HCT116 (cell line): Measurements from ENCODE around the gene APOL5.

Source experiments
- ATF3 ChIP-seq: IDR thresholded peaks from 2 replicates; pipeline ENCODE4 v1.6.1; 2012
- CEBPB ChIP-seq: IDR thresholded peaks from 2 replicates; pipeline ENCODE4 v1.6.1; 2012; ENCODE audit warnings: low read depth
- CTCF ChIP-seq, 3 experiments: fragments of 200-600 bp in 1 of 3; sonication (generic) in 1 of 3; IDR thresholded peaks in 2 of 3; conservative IDR thresholded peaks in 1 of 3; 2 replicates each; pipeline ENCODE4 v1.5.1; 2012 to 2017; ENCODE audit warnings: low read depth in 2 of 3, low read length in 2 of 3, antibody characterized with exemption in 1 of 3, borderline replicate concordance in 1 of 3, control low read depth in 1 of 3, mild to moderate bottlenecking in 1 of 3, mixed read lengths in 1 of 3, mixed run types in 1 of 3, moderate library complexity in 1 of 3; ENCODE audit not compliant: insufficient read depth in 1 of 3
- EZH2 ChIP-seq: fragments of 200-600 bp; sonication (generic); IDR thresholded peaks from 2 replicates; pipeline ENCODE4 v1.6.1; 2017; ENCODE audit warnings: antibody characterized with exemption, mixed run types
- EZH2phosphoT487 ChIP-seq: fragments of 200-600 bp; IDR thresholded peaks from 2 replicates; pipeline ENCODE4 v1.6.1; 2018; ENCODE audit warnings: antibody characterized with exemption, borderline replicate concordance
- POLR2A ChIP-seq: IDR thresholded peaks from 2 replicates; pipeline ENCODE4 v1.7.0; 2011; ENCODE audit warnings: borderline replicate concordance; ENCODE audit not compliant: insufficient read depth, insufficient read length; ENCODE audit errors: extremely low read depth
- POLR2AphosphoS5 ChIP-seq: IDR thresholded peaks from 2 replicates; pipeline ENCODE4 v1.6.1; 2011; ENCODE audit warnings: mild to moderate bottlenecking, low read depth, low read length, moderate library complexity
- RAD21 ChIP-seq: IDR thresholded peaks from 2 replicates; pipeline ENCODE4 v1.6.1; 2012; ENCODE audit warnings: low read depth, mild to moderate bottlenecking
- REST ChIP-seq: IDR thresholded peaks from 2 replicates; pipeline ENCODE4 v1.6.1; 2012; ENCODE audit warnings: low read depth
- TCF7L2 ChIP-seq: IDR thresholded peaks from 2 replicates; pipeline ENCODE4 v1.7.0; 2011; ENCODE audit warnings: borderline replicate concordance, inconsistent platforms; ENCODE audit not compliant: insufficient read depth, insufficient read length; ENCODE audit errors: extremely low read depth
- YY1 ChIP-seq: IDR thresholded peaks from 2 replicates; pipeline ENCODE4 v1.6.1; 2011; ENCODE audit warnings: low read length, low read depth, moderate library complexity, mild to moderate bottlenecking; ENCODE audit not compliant: insufficient replicate concordance; ENCODE audit errors: extremely low read depth
- ZBTB33 ChIP-seq: IDR thresholded peaks from 2 replicates; pipeline ENCODE4 v1.6.1; 2011; ENCODE audit warnings: mild to moderate bottlenecking, low read length, moderate library complexity; ENCODE audit not compliant: insufficient replicate concordance; ENCODE audit errors: extremely low read depth
- ZNF274 ChIP-seq: fragments of 200-500 bp; sonication (Bioruptor generic); IDR thresholded peaks from 2 replicates; pipeline ENCODE4 v1.6.1; 2014; ENCODE audit warnings: mild to moderate bottlenecking, low read depth, low read length, inconsistent platforms

GRCh38 chr22:35739076-35739930, 21.6 kb downstream of the APOL5 start:
- TF ChIP-seq POLR2A, result no peak
- TF ChIP-seq CEBPB, result no peak
- no peak for TF ChIP-seq ZNF274
- TF ChIP-seq RAD21, result no peak
- peak in 2 of 3 experiments; percentile 38 to 40; a peak in 3 of 6 replicates for TF ChIP-seq CTCF (IDR thresholded peaks at IDR 0.05 in 2 of 3, conservative IDR thresholded peaks at IDR 0.05 in 1 of 3; ENCODE audit: borderline replicate concordance in 1 of 3, insufficient read depth in 1 of 3, low read depth in 2 of 3, low read length in 2 of 3)
- TF ChIP-seq EZH2, result no peak
- TF ChIP-seq ZBTB33, result no peak
- no peak for TF ChIP-seq EZH2phosphoT487
- no peak for TF ChIP-seq POLR2AphosphoS5
- no peak for TF ChIP-seq TCF7L2
- no peak for TF ChIP-seq YY1
- TF ChIP-seq REST, result no peak
- TF ChIP-seq ATF3, result no peak
